Measurements from ENCODE around the gene PPP1R12B.
A peak's percentile ranks its signal among the peaks of the same experiment; 100 is the strongest.
"Not testable (repeated sequence)": the region's sequence is repeated elsewhere in the genome, so short reads cannot be mapped to it uniquely, and the experiment has no call there.

Gene PPP1R12B

GRCh38 chr1:202343652-202344349 is 4.7 kb upstream of the PPP1R12B start:
- peak; percentile 16 for DNase-seq

- DNase-seq = no peak
Observed at GRCh38 chr1:202348005-202348508, 442 bp upstream of the PPP1R12B start.

GRCh38 chr1:202349206-202349928 is 868 bp downstream of the PPP1R12B start:
- DNase-seq = no peak

- DNase-seq = no peak
Observed at GRCh38 chr1:202351725-202352124, 3.2 kb downstream of the PPP1R12B start.

GRCh38 chr1:202352583-202353197 is 4.2 kb downstream of the PPP1R12B start:
- DNase-seq = not testable (repeated sequence)

GRCh38 chr1:202355944-202356553 is 7.5 kb downstream of the PPP1R12B start:
- no peak for DNase-seq

GRCh38 chr1:202357506-202357905 is 9.0 kb downstream of the PPP1R12B start:
- no peak for DNase-seq

- DNase-seq = no peak
Observed at GRCh38 chr1:202361224-202361623, 12.7 kb downstream of the PPP1R12B start.

- DNase-seq = no peak
Observed at GRCh38 chr1:202361701-202362100, 13.2 kb downstream of the PPP1R12B start.

- DNase-seq = no peak
Observed at GRCh38 chr1:202362212-202362611, 13.7 kb downstream of the PPP1R12B start.

GRCh38 chr1:202365092-202365815 is 16.8 kb downstream of the PPP1R12B start:
- no peak for DNase-seq

- DNase-seq = no peak
Observed at GRCh38 chr1:202367271-202367670, 18.8 kb downstream of the PPP1R12B start.

GRCh38 chr1:202370906-202371305 is 22.4 kb downstream of the PPP1R12B start:
- not testable (repeated sequence) for DNase-seq

GRCh38 chr1:202374099-202374498 is 25.6 kb downstream of the PPP1R12B start:
- no peak for DNase-seq

- DNase-seq = not testable (repeated sequence)
Observed at GRCh38 chr1:202375175-202375574, 26.7 kb downstream of the PPP1R12B start.

- no peak for DNase-seq
Observed at GRCh38 chr1:202376247-202376646, 27.7 kb downstream of the PPP1R12B start.

GRCh38 chr1:202379884-202380529 is 31.5 kb downstream of the PPP1R12B start:
- DNase-seq = peak; percentile 6

GRCh38 chr1:202380535-202380934 is 32.0 kb downstream of the PPP1R12B start:
- DNase-seq = not testable (repeated sequence)

- not testable (repeated sequence) for DNase-seq
Observed at GRCh38 chr1:202381867-202382266, 33.4 kb downstream of the PPP1R12B start.

- not testable (repeated sequence) for DNase-seq
Observed at GRCh38 chr1:202395831-202396230, 47.3 kb downstream of the PPP1R12B start.

- DNase-seq = no peak
Observed at GRCh38 chr1:202397256-202397655, 48.8 kb downstream of the PPP1R12B start.

All from right kidney (tissue), 1 donor.